T-helper 1 cell treated with Interleukin-12 subunit alpha and Interleukin-12 subunit beta and Interleukin-4 antibody, amounts not matched to agents 30 μg/mL and 1 μg/mL, for 36 hours (primary cell): ENCODE data around the gene DPEP2NB.
A peak's percentile ranks its signal among the peaks of the same experiment; 100 is the strongest.
"Not testable (repeated sequence)": the region's sequence is repeated elsewhere in the genome, so short reads cannot be mapped to it uniquely, and the experiment has no call there.

ENCODE experiments used
- H3K27ac Mint-ChIP-seq: one replicate; pipeline ENCODE4 v1.8.0; 2021; ENCODE audit warnings: mild to moderate bottlenecking, mixed read lengths
- H3K27me3 Mint-ChIP-seq: one replicate; pipeline ENCODE4 v1.8.0; 2021; ENCODE audit warnings: low read depth, mixed read lengths
- H3K36me3 Mint-ChIP-seq: one replicate; pipeline ENCODE4 v1.8.0; 2021; ENCODE audit warnings: low read depth, mixed read lengths
- H3K4me1 Mint-ChIP-seq: one replicate; pipeline ENCODE4 v1.8.0; 2021; ENCODE audit warnings: low read depth, mixed read lengths
- H3K4me3 Mint-ChIP-seq: one replicate; pipeline ENCODE4 v1.8.0; 2021; ENCODE audit warnings: mild to moderate bottlenecking, moderate library complexity, mixed read lengths
- H3K9me3 Mint-ChIP-seq: one replicate; pipeline ENCODE4 v1.8.0; 2021; ENCODE audit warnings: mixed read lengths

The DPEP2NB gene

GRCh38 chr16:68031951-68032350 lies 16.2 kb upstream of the DPEP2NB start:
- H3K27ac Mint-ChIP-seq: peak overlapping the region; percentile 78
- no peaks in the 10 kb centered on the region for H3K9me3 Mint-ChIP-seq
- peak overlapping the region; percentile 58 for H3K4me3 Mint-ChIP-seq
- no peaks in the 10 kb centered on the region for H3K27me3 Mint-ChIP-seq
- peaks cover 18% of the 10 kb centered on the region for H3K4me1 Mint-ChIP-seq
- H3K36me3 Mint-ChIP-seq: peaks cover 20% of the 10 kb centered on the region

- not testable (repeated sequence) for H3K9me3 Mint-ChIP-seq, H3K27ac Mint-ChIP-seq, H3K27me3 Mint-ChIP-seq, H3K4me3 Mint-ChIP-seq
- Mint-ChIP-seq H3K4me1 (peaks cover 12% of the 10 kb centered on the region), H3K36me3 (peaks cover 18% of the 10 kb centered on the region)
Measured at GRCh38 chr16:68030108-68030507, 14.4 kb upstream of the DPEP2NB start.

- Mint-ChIP-seq H3K27me3 (no peaks in the 10 kb centered on the region), H3K9me3 (no peaks in the 10 kb centered on the region)
Measured at GRCh38 chr16:68028996-68029395, 13.3 kb upstream of the DPEP2NB start.

GRCh38 chr16:68022728-68023537 lies 7.2 kb upstream of the DPEP2NB start, which contains the start of the genes DDX28 and DUS2:
DDX28 (minus strand) TSS chr16:68023232; CDS start chr16:68023202, 30 bp downstream.
DUS2 (plus strand) TSS chr16:68023284; CDS start chr16:68038024, 14,740 bp downstream.
- H3K4me1 Mint-ChIP-seq: peaks cover 16% of the 10 kb centered on the region
- H3K36me3 Mint-ChIP-seq: peaks cover 17% of the 10 kb centered on the region
- H3K9me3 Mint-ChIP-seq: no peaks in the 10 kb centered on the region
- H3K4me3 Mint-ChIP-seq: peak within 1 kb of the TSS; percentile 100
- H3K27me3 Mint-ChIP-seq: no peaks in the 10 kb centered on the region
- peak within 1 kb of the TSS; percentile 97 for H3K27ac Mint-ChIP-seq

More at GRCh38 chr16:68028996-68029395, 13.3 kb upstream of the DPEP2NB start:
- Mint-ChIP-seq H3K4me3 (no peak overlapping the region), H3K27ac (no peak overlapping the region), H3K36me3 (peaks cover 18% of the 10 kb centered on the region), H3K4me1 (peaks cover 13% of the 10 kb centered on the region)

GRCh38 chr16:68022278-68022727 lies 6.6 kb upstream of the DPEP2NB start:
- Mint-ChIP-seq H3K27me3 (no peaks in the 10 kb centered on the region), H3K27ac (peak overlapping the region; percentile 97), H3K36me3 (peaks cover 11% of the 10 kb centered on the region), H3K9me3 (no peaks in the 10 kb centered on the region), H3K4me3 (peak overlapping the region; percentile 100), H3K4me1 (peaks cover 16% of the 10 kb centered on the region)

- Mint-ChIP-seq H3K27ac (no peak overlapping the region), H3K27me3 (no peaks in the 10 kb centered on the region), H3K9me3 (no peaks in the 10 kb centered on the region), H3K4me3 (peak overlapping the region; percentile 100), H3K36me3 (peaks cover 8% of the 10 kb centered on the region), H3K4me1 (peaks cover 16% of the 10 kb centered on the region)
Measured at GRCh38 chr16:68021490-68021889, 5.8 kb upstream of the DPEP2NB start.

GRCh38 chr16:68019167-68019680 lies 3.5 kb upstream of the DPEP2NB start:
- peaks cover 8% of the 10 kb centered on the region for H3K36me3 Mint-ChIP-seq
- no peak overlapping the region for H3K4me3 Mint-ChIP-seq
- no peak overlapping the region for H3K27ac Mint-ChIP-seq
- no peaks in the 10 kb centered on the region for H3K9me3 Mint-ChIP-seq
- H3K27me3 Mint-ChIP-seq: no peaks in the 10 kb centered on the region
- peaks cover 13% of the 10 kb centered on the region for H3K4me1 Mint-ChIP-seq

GRCh38 chr16:68013440-68013839 lies 2.3 kb downstream of the DPEP2NB start:
- peaks cover 7% of the 10 kb centered on the region for H3K4me1 Mint-ChIP-seq
- no peaks in the 10 kb centered on the region for H3K9me3 Mint-ChIP-seq
- no peaks in the 10 kb centered on the region for H3K36me3 Mint-ChIP-seq
- no peak overlapping the region for H3K4me3 Mint-ChIP-seq
- H3K27ac Mint-ChIP-seq: no peak overlapping the region
- H3K27me3 Mint-ChIP-seq: no peaks in the 10 kb centered on the region

GRCh38 chr16:68009872-68010271 lies 5.8 kb downstream of the DPEP2NB start:
- H3K4me1 Mint-ChIP-seq: peaks cover 18% of the 10 kb centered on the region
- H3K27ac Mint-ChIP-seq, H3K9me3 Mint-ChIP-seq, H3K27me3 Mint-ChIP-seq, H3K36me3 Mint-ChIP-seq, H3K4me3 Mint-ChIP-seq: not testable (repeated sequence)

- H3K36me3 Mint-ChIP-seq: no peaks in the 10 kb centered on the region
- no peaks in the 10 kb centered on the region for H3K9me3 Mint-ChIP-seq
- no peak overlapping the region for H3K4me3 Mint-ChIP-seq
- H3K27ac Mint-ChIP-seq: no peak overlapping the region
- peaks cover 18% of the 10 kb centered on the region for H3K4me1 Mint-ChIP-seq
- no peaks in the 10 kb centered on the region for H3K27me3 Mint-ChIP-seq
Measured at GRCh38 chr16:68009157-68009735, 6.5 kb downstream of the DPEP2NB start.

- peaks cover 12% of the 10 kb centered on the region for H3K4me1 Mint-ChIP-seq
- H3K36me3 Mint-ChIP-seq: no peaks in the 10 kb centered on the region
- peak overlapping the region; percentile 7 for H3K4me3 Mint-ChIP-seq
- H3K27me3 Mint-ChIP-seq: no peaks in the 10 kb centered on the region
- H3K27ac Mint-ChIP-seq: peak overlapping the region; percentile 89
- no peaks in the 10 kb centered on the region for H3K9me3 Mint-ChIP-seq
Measured at GRCh38 chr16:68005786-68006286, 9.9 kb downstream of the DPEP2NB start.

GRCh38 chr16:68005211-68005610 lies 10.5 kb downstream of the DPEP2NB start:
- no peaks in the 10 kb centered on the region for H3K36me3 Mint-ChIP-seq
- H3K27me3 Mint-ChIP-seq: no peaks in the 10 kb centered on the region
- peaks cover 17% of the 10 kb centered on the region for H3K4me1 Mint-ChIP-seq
- H3K27ac Mint-ChIP-seq: peak overlapping the region; percentile 89
- H3K4me3 Mint-ChIP-seq: no peak overlapping the region
- no peaks in the 10 kb centered on the region for H3K9me3 Mint-ChIP-seq

GRCh38 chr16:68003031-68003430 lies 12.7 kb downstream of the DPEP2NB start:
- H3K27me3 Mint-ChIP-seq: no peaks in the 10 kb centered on the region
- H3K4me1 Mint-ChIP-seq: peaks cover 34% of the 10 kb centered on the region
- no peak overlapping the region for H3K27ac Mint-ChIP-seq
- H3K36me3 Mint-ChIP-seq: no peaks in the 10 kb centered on the region
- H3K4me3 Mint-ChIP-seq: no peak overlapping the region
- no peaks in the 10 kb centered on the region for H3K9me3 Mint-ChIP-seq

GRCh38 chr16:68000450-68000849 lies 15.3 kb downstream of the DPEP2NB start:
- Mint-ChIP-seq H3K4me1 (peaks cover 29% of the 10 kb centered on the region), H3K9me3 (no peaks in the 10 kb centered on the region), H3K36me3 (no peaks in the 10 kb centered on the region), H3K4me3 (peak overlapping the region; percentile 74), H3K27me3 (no peaks in the 10 kb centered on the region), H3K27ac (peak overlapping the region; percentile 82)
